Measurements from ENCODE around the gene POLDIP3.
"Not testable (repeated sequence)": the region's sequence is repeated elsewhere in the genome, so short reads cannot be mapped to it uniquely, and the experiment has no call there.

POLDIP3 gene

DNA sequence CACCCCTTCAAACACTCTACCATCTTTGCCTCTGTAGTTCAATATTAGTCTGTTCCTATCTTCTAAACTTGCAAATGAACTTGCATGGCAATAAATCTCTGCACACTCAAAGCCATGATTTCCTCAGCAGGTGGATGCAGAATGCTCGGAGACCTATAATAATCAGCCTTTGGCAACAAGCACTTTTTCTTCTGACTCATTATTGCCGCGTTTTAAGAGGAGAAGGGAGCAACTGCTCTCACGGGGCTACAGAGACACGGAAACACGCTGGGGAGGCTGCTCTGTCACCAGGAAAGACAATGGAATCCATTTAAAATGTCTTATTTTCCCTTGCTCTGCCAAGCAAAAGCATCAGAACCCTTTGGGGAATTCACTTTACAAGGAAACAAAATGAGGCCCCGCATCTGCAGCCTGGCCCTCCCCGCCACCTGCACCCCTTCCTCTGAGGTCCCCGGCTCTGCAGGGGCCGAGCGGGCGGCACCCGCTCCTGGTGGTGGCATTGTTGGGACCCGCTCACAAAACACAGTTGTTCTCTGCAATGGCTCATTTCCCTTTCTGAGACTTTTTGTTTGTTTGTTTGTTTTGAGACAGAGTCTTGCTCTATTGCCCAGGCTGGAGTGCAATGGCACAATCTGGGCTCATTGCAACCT is 79.5 kb downstream of the POLDIP3 start:
- not testable (repeated sequence) for DNase-seq (ENCODE audit: low read depth, low spot score); H3K27ac ChIP-seq
